HG03175 (cell line): ENCODE measurements around the gene TLCD3A.
"Not testable (repeated sequence)": the region's sequence is repeated elsewhere in the genome, so short reads cannot be mapped to it uniquely, and the experiment has no call there.

ENCODE experiments used
- ATAC-seq: cut with Tn5 transposase; IDR thresholded peaks from one replicate; pipeline ENCODE4 v1.9.1; 2021; ENCODE audit warnings: mild to moderate bottlenecking, moderate library complexity; ENCODE audit not compliant: unreplicated experiment

The TLCD3A gene

DNA sequence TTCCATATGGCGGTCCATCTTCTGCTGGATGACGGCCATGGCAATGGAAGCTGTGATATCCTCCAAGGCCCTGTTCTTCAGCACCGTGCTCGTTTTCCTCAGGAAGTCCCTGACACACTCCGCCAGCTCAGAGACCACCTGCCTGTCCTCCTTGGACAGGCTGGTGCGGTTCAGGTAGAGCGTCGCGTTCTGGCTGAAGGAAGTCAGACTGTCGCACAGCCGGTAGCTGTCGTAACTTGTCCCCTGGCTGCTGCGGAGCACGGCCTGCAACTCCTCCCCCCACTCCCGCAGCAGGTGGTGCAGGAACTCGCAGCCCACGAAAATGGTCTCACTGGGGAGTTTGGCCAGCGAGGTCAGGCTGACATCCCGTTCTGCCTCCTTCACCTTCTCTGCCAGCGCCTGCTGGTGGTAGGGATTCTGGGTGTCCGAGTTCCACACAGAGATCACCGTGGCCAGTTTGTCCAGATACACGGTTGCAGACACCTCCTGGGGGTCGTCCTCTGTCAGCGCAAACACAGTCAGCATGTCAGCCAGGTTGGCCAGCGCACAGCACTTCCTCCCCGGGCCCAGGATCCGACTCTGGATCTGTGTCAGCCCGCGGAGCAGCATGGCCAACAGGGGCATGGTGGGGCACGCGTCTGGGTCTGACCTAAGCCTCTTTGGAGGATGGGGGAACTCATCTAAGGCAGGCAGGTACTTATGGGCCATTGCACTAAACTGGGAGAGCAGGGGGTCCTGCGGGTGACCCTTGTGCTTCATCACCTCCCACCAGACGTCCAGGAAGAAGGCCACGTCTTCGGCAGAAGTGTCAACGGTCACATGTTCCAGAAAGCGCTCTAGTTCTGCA is 14.6 kb downstream of the TLCD3A start:
- ATAC-seq = no peak

DNA sequence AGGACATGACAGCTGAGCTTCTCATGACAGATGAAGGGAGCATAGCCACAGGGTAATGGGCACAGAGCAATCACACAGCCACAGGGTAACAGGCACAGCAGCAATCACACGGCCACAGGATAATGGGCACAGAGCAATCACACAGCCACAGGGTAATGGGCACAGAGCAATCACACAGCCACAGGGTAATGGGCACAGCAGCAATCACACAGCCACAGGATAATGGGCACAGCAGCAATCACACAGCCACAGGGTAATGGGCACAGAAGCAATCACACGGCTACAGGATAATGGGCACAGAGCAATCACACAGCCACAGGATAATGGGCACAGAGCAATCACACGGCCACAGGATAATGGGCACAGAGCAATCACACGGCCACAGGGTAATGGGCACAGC is 16.2 kb downstream of the TLCD3A start:
- ATAC-seq = not testable (repeated sequence)

DNA sequence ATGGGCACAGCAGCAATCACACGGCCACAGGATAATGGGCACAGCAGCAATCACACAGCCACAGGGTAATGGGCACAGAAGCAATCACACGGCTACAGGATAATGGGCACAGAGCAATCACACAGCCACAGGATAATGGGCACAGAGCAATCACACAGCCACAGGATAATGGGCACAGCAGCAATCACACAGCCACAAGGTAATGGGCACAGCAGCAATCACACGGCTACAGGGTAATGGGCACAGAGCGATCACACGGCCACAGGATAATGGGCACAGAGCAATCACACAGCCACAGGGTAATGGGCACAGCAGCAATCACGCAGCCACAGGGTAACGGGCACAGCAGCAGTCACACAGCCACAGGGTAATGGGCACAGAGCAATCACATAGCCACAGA is 17.0 kb downstream of the TLCD3A start:
- ATAC-seq = not testable (repeated sequence)

- ATAC-seq = no peak
Measured at GRCh38 chr17:750431-751037, 18.1 kb downstream of the TLCD3A start.

DNA sequence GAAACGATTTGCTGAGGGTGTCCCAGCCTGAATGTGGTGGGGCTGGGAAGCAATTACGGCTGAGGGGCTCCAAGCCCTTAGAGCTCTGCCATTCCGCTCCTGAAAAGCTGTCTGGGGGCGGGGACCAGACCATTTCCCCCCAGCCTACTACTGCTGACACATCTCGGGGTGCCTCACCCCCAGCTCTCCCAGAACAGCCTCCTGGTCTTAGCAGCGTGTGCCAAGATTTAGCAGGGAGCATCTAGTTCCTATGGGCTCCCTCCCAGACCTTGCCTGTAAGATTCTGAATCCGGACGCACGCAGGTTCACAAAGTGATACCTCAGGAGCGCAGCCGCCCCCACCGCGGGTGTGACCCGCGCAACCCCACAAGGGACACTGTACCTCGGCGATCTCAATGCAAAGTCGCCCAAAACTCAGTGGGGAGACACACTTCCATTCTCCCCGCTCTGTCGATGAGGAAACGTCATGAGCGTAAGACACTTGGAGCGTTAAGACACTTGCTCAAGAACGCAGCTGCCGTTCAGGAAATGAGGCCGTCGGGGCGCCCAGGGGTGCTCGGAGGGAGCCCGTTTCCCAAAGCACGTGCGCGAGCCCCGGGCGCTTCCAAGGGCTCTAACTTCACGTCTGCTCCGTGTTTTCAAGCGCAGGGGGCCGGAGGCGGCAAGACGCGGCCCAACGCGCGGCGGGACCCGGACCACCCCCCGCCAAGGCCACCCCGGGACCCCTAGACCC is 19.0 kb downstream of the TLCD3A start:
- ATAC-seq = peak; percentile 39

DNA sequence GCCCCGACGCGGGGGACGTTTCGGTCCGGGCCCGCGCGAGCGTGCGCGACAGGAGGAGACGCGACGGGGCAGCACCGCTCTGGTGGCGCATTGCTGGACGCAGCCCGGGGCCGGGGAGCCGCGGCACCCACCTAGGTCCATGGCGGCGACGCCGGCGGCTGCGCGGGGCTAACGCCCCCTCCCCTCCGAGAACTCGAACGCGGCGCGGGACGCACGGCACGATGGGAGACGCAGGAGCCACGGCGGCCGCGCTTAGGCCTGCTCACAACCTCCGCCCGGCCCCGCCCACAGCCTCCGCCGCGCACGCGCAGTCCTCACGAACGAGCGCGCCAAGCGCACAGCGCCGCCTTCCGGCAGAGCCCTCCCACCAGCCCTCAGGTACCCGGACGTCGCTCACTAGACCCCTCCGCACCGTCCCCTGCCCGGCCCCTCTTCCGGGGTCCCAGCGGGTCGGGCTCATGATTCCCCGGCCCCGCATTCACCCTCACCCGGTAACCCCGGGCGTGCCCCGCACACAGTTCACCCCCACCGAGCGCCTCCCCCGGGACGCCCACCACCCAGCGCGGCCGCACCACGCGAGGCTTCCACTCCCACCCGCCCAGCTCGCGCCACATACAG is 19.7 kb downstream of the TLCD3A start, which contains the start of gene GEMIN4:
GEMIN4 (minus strand) TSS at position 263 of the 618 bp plus-strand sequence; CDS start at position 141, 122 bp downstream.
- peak; percentile 89 for ATAC-seq

GRCh38 chr17:752620-753219 is 20.3 kb downstream of the TLCD3A start:
- ATAC-seq = peak; percentile 14

DNA sequence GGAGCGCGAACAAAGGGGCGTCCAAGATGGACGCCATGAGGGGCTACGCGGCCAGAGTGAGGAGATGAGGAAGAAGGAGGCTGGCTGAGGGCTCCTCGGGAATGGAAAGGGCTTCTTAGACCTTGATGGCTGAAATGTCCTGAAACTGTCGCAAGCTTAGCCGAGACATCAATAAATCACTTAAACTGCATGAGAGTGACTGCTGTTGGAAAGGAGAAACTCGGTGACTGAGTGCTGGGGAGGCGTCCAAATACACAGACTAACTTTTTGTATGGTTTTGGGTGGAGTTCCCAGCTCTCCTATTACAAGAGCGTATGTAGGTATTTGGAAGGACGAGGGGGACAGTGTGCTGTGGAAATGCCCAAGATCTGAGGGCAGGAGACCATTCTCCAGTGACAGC is 21.0 kb downstream of the TLCD3A start:
- no peak for ATAC-seq

- not testable (repeated sequence) for ATAC-seq
Measured at GRCh38 chr17:755319-755961, 23.0 kb downstream of the TLCD3A start.

GRCh38 chr17:756010-756567 is 23.7 kb downstream of the TLCD3A start:
- ATAC-seq = not testable (repeated sequence)

- ATAC-seq = no peak
Measured at GRCh38 chr17:759964-760363, 27.6 kb downstream of the TLCD3A start.

DNA sequence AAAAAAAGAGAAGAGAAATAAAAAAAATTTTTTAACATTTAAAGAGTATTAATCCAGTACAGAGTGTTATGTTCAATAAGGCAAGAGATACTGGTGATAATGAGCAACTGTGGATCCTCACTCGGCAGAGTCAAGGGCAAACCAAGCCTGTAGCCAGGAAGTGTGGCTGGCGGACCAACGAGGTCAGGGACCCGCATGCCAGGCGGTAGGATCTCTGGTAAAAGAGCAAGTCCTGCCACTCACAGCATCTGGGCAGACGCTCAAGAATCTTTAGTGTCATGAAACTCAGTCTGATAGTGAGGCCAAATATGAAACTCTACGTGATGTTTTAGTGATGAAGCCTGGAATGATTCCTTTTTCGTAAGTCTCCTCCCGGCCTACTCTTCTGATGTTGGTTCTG is 28.0 kb downstream of the TLCD3A start:
- no peak for ATAC-seq

DNA sequence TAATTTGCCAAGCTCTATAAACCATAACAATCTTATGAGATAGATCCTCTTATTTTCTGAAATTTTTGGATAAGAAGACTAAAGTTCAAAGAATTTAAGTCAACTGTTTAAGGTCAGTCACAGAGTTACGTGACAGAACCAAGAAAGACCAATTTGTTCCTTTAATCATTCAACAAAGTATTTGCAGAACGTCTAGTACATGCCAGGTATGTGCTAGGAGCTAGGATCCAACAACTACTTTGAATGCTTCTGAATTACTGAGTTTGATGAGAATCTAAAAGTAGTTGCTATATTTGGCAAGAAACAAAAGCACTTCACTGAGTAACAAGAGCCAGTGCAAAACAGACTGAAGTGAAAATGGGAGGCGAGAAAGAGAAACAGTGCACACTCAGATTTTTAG is 34.7 kb downstream of the TLCD3A start:
- no peak for ATAC-seq

- no peak for ATAC-seq
Measured at GRCh38 chr17:773016-773415, 40.6 kb downstream of the TLCD3A start.

GRCh38 chr17:773467-774312 is 41.3 kb downstream of the TLCD3A start:
- no peak for ATAC-seq

DNA sequence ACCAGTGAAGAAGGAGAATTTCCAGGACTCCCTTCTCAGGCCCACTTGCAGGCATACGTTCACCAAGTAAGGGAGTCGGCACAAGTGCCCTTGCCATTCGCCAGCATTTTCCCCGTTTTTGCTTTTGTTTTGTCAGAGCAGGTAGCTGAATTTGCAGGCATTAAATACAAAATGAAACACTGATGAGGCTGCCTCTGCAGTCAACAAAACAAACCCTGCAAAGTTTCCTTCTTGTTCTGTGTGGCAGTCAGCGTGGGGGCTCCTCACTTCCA is 41.9 kb downstream of the TLCD3A start:
- no peak for ATAC-seq

GRCh38 chr17:778096-778495 is 45.7 kb downstream of the TLCD3A start:
- no peak for ATAC-seq

DNA sequence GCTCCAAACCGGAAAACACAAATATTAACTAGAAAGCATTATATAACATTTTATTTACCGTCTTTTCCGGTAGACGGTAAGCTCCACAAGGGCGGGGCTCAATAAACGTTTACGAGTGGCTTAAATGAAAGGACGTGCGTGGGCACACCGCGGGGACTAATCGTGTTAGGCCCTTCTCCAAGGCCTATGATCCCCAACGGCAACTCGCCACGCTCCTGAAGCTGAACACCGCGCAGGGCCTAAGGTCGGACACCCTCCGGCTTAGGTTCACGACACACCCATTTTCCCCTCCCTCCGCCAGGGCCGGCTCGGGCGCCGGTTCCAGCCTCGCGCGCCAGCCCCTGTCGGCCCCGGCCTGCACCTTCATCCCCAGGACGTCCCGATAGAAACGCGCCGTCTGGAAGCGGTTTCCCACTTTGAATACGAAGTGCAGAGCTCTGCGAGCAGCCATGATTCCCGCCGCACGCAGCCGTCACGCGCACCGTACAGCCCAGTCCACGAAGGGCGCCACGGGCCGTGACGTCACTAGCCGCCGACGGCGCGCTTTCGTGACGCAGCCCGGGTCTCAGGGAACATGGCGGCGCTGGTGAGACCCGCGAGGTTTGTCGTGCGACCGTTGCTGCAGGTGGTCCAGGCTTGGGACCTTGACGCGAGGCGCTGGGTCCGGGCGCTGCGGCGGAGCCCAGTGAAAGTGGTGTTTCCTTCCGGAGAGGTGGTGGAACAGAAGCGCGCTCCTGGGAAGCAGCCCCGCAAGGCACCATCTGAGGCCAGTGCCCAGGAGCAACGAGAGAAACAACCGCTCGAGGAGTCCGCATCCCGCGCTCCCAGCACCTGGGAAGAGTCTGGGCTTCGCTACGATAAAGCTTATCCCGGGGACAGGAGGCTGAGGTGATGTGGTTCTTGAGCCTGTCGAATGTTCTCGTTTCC is 49.7 kb downstream of the TLCD3A start, which contains the start of the genes GLOD4 and MRM3:
GLOD4 (minus strand) TSS at position 476 of the 927 bp plus-strand sequence; CDS start at position 451, 25 bp downstream.
MRM3 (plus strand) TSS at position 549 of the 927 bp plus-strand sequence; CDS start at position 575, 26 bp downstream.
- peak; percentile 92 for ATAC-seq
